NT2/D1 (cell line): ENCODE data around the gene PIK3AP1.

Experiments used
- YY1 ChIP-seq: IDR thresholded peaks from 2 replicates; pipeline ENCODE4 v1.6.1; 2011; ENCODE audit not compliant: insufficient read length, insufficient read depth
- ZNF274 ChIP-seq: IDR thresholded peaks from 2 replicates; pipeline ENCODE4 v1.6.1; 2011; ENCODE audit warnings: mild to moderate bottlenecking, low read depth, low read length

- TF ChIP-seq ZNF274 (no peak), YY1 (no peak)
These were observed 132.2 kb downstream of the PIK3AP1 start for GRCh38 chr10:96588060-96588554.
